A549 treated with CpdA at 1 μM for 4 hours (cell line): Measurements from ENCODE around the gene UPK3BL1. TPM values are rescaled to one million over a fixed set of nuclear protein-coding genes. Genes with fewer than 3 reads are reported as not detected.

Experiments
- total RNA-seq: library from RNA; stranded (reverse); fragments of 200-300 nt; extraction: Qiagen RNA extraction; gene quantifications from 5 replicates; pipeline ENCODE4 v1.2.3, GENCODE V29; 2022; ENCODE audit warnings: low read depth

UPK3BL1 gene
- 8.6 to 16.5 TPM (median 13.2 TPM) in 5 replicates for total RNA-seq

DNA sequence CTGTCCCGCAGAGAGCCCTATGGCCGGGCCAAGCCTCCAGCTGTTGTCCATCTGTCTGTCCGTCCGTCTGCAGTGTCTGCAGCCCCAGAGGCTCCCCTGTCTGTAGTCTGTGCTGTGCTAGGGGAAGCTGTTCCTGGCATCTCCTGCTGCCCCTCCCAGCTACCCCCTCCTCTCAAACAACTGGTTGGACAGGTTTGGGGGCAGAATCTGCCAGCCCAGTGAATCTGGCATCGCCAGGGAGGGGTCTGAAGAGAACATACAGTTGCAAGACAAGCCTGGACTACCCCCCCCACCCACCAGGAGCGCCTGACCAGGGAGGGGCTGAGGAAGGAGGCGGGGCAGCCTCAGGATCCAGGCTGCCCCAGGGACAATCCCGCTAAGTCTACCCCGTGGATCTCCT lies at the start of gene UPK3BL1:
Gene UPK3BL1 (minus strand): TSS at position 101 of the 400 bp plus-strand sequence. CDS start 50 bp downstream, at position 51.

GRCh38 chr7:102671166-102671955 lies 28.8 kb upstream of the UPK3BL1 start, which contains the start of gene POLR2J2:
Gene POLR2J2 (minus strand): TSS chr7:102671663. CDS start chr7:102671601, 62 bp downstream.

GRCh38 chr7:102649924-102650323 lies 7.3 kb upstream of the UPK3BL1 start, which contains the start of gene SPDYE2B:
Gene SPDYE2B (plus strand): TSS chr7:102650319. CDS start chr7:102652349, 2,030 bp downstream.

DNA sequence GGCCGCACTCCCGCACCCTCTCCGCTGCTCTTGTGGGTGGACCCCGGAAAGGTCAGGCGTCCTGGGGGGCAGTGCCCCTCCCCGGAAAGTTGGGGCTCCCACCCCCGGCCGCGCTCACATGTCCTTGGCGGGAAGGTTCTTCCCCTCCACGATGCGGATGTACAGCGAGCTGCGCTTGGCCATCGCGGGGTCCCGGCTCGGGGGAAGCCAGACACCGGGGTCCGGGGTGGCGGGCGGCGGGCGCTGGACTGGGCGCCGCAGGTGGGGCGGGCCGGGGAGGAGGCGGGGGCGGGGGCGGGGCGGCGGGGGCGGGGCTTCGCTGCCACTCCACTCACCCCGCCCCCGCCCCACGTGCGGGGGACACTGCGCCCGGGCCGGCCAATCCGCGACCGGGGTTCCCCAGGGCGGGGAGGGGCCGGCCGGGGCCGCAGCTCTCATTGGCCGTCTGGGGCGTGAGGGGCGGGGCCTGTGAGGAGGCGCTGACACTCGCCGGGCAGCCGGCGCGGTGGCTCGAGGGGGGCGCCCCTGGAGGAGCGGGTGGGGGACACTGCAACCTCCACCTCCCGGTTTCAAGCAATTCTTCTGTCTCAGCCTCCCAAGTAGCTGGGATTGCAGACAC lies 26.0 kb downstream of the UPK3BL1 start, which contains the start of gene RASA4:
Gene RASA4 (minus strand): TSS at position 250 of the 619 bp plus-strand sequence. CDS start 67 bp downstream, at position 183.

Other genes starting within 250 kb of the UPK3BL1 start
- gene PRKRIP1, start 246.4 kb downstream of the UPK3BL1 start, total RNA-seq, result 21.5 to 25.8 TPM (median 23.1 TPM) in 5 replicates
- gene ORAI2, start 209.2 kb downstream of the UPK3BL1 start, total RNA-seq, result 29.6 to 38.7 TPM (median 32.1 TPM) in 5 replicates
- 9.0 to 13.3 TPM (median 11.9 TPM) in 5 replicates for gene ALKBH4, start 177.9 kb downstream of the UPK3BL1 start, total RNA-seq
- gene LRWD1, start 177.8 kb downstream of the UPK3BL1 start, total RNA-seq, result 21.5 to 39.8 TPM (median 30.8 TPM) in 5 replicates
- gene POLR2J, start 163.9 kb downstream of the UPK3BL1 start, total RNA-seq, result 107 to 116 TPM (median 110 TPM) in 5 replicates
- gene RASA4B, start 125.0 kb downstream of the UPK3BL1 start, total RNA-seq, result 0.89 to 2.3 TPM (median 1.5 TPM) in 5 replicates
- 2.3 to 3.1 TPM (median 2.4 TPM) in 5 replicates for gene UPK3BL2, start 99.1 kb downstream of the UPK3BL1 start, total RNA-seq
- not detected in 5 replicates for gene SPDYE2, start 91.6 kb downstream of the UPK3BL1 start, total RNA-seq
- 15.3 to 41.1 TPM (median 26.1 TPM) in 5 replicates for gene POLR2J3, start 70.2 kb downstream of the UPK3BL1 start, total RNA-seq
- 2.1 to 3.4 TPM (median 2.4 TPM) in 5 replicates for gene RASA4, start 26.0 kb downstream of the UPK3BL1 start, total RNA-seq
- not detected in 5 replicates for gene SPDYE2B, start 7.5 kb upstream of the UPK3BL1 start, total RNA-seq
- gene POLR2J2, start 28.9 kb upstream of the UPK3BL1 start, total RNA-seq, result 0.12 to 0.87 TPM (median 0.61 TPM) in 5 replicates
- 6.7 to 8.2 TPM (median 7.6 TPM) in 5 replicates for gene FAM185A, start 106.2 kb upstream of the UPK3BL1 start, total RNA-seq